K562 (cell line): Measurements from ENCODE around the gene ASB2. TPM values are rescaled to one million over a fixed set of nuclear protein-coding genes. Genes with fewer than 3 reads are reported as not detected.

Source experiments
- ATAC-seq: fragments of 200-7000 bp; cut with Tn5 transposase; 3 replicates; pipeline ENCODE4 v1.9.1; 2020; ENCODE audit warnings: moderate library complexity
- BruUV-seq: library from RNA; stranded (reverse); fragments of 400-500 nt; replicated peaks from 2 replicates; lab custom pipeline; 2021; lab: Mats Ljungman, UMichigan
- CTCF ChIA-PET: fragments of 300-600 bp; formaldehyde crosslinking; extraction: SDS; loops from one replicate; lab custom pipeline; 2021; ENCODE audit warnings: low intra/inter-chr PET ratio; lab: Yijun Ruan, JAX
- POLR2A ChIA-PET: fragments of 300-600, 350-650 bp; sonication (Branson Sonifier 250); formaldehyde crosslinking; extraction: SDS; loops from one replicate; lab custom pipeline; 2021; ENCODE audit warnings: antibody characterized with exemption, inconsistent platforms; lab: Yijun Ruan, JAX
- DNase-seq, 4 experiments: peaks; one replicate each; pipeline versions ENCODE4 v3.0.0 to v3.0.0-alpha.2; 2011 to 2018; ENCODE audit warnings: low spot score in 3 of 4, mixed read lengths in 3 of 4; ENCODE audit errors: extremely low read depth in 1 of 4
- FAIRE-seq: peaks from 2 replicates; lab custom pipeline; 2011; peaks lifted over from hg19 to GRCh38; lab: Jason Lieb, UNC
- H2AFZ ChIP-seq: 2 replicates; pipeline ENCODE4 v1.6.0; 2011; ENCODE audit warnings: low read depth, low read length, control low read depth, inconsistent platforms
- H3K27ac ChIP-seq: fragments of 200-600 bp; 3 replicates; pipeline ENCODE4 v1.8.0; 2011; ENCODE audit warnings: low read depth, mild to moderate bottlenecking, control low read depth, inconsistent platforms, low read length, moderate library complexity, mixed read lengths; ENCODE audit errors: extremely low read depth
- H3K27me3 ChIP-seq, 2 experiments: fragments of 300-600 bp in 1 of 2; 2 replicates in 1 of 2; 3 replicates in 1 of 2; pipeline versions ENCODE4 v1.6.0 to v1.8.0; 2011; ENCODE audit warnings: inconsistent platforms in 2 of 2, low read length in 2 of 2, mild to moderate bottlenecking in 1 of 2, mixed read lengths in 1 of 2, moderate library complexity in 1 of 2; ENCODE audit not compliant: control insufficient read depth in 2 of 2, insufficient read depth in 2 of 2
- H3K36me3 ChIP-seq: fragments of 300-600 bp; 3 replicates; pipeline ENCODE4 v1.8.0; 2011; ENCODE audit warnings: mild to moderate bottlenecking, low read length, inconsistent platforms; ENCODE audit not compliant: control insufficient read depth, insufficient read depth
- H3K4me1 ChIP-seq, 2 experiments: fragments of 200-600 bp in 1 of 2; replicated peaks in 1 of 2; 2 replicates in 1 of 2; 3 replicates in 1 of 2; pipeline versions ENCODE4 v1.5.1 to v1.8.0; 2011; ENCODE audit warnings: inconsistent platforms in 2 of 2, low read length in 2 of 2, mild to moderate bottlenecking in 1 of 2, mixed read lengths in 1 of 2, moderate library complexity in 1 of 2; ENCODE audit not compliant: control insufficient read depth in 2 of 2, insufficient read depth in 2 of 2
- H3K4me2 ChIP-seq: 2 replicates; pipeline ENCODE4 v1.6.1; 2011; ENCODE audit warnings: low read length, control low read depth, inconsistent platforms, mixed read lengths; ENCODE audit not compliant: insufficient read depth
- H3K4me3 ChIP-seq: fragments of 200-600 bp; sonication (generic), shearing (Covaris generic); 2 replicates; pipeline ENCODE4 v1.5.1; 2016; ENCODE audit warnings: control low read depth, inconsistent platforms
- H3K79me2 ChIP-seq: fragments of 200-600 bp; 3 replicates; pipeline ENCODE4 v1.8.0; 2011; ENCODE audit warnings: low read length, inconsistent platforms; ENCODE audit not compliant: control insufficient read depth, insufficient read depth
- H3K9ac ChIP-seq, 2 experiments: 2 replicates each; pipeline versions ENCODE4 v1.6.0 to v1.6.1; 2011; ENCODE audit warnings: low read depth in 2 of 2, low read length in 2 of 2, control low read depth in 1 of 2, inconsistent platforms in 1 of 2, mild to moderate bottlenecking in 1 of 2, mixed read lengths in 1 of 2; ENCODE audit not compliant: insufficient read depth in 1 of 2
- H3K9me1 ChIP-seq: one replicate; pipeline ENCODE4 v1.6.0; 2011; ENCODE audit warnings: inconsistent platforms, mild to moderate bottlenecking, low read length, moderate library complexity; ENCODE audit not compliant: control insufficient read depth, insufficient read depth
- H3K9me3 ChIP-seq: replicated peaks from 2 replicates; pipeline ENCODE4 v1.5.1; 2011; ENCODE audit warnings: low read depth, low read length, inconsistent platforms; ENCODE audit not compliant: control insufficient read depth, insufficient read depth
- H4K20me1 ChIP-seq: replicated peaks from 2 replicates; pipeline ENCODE4 v1.6.1; 2011; ENCODE audit warnings: low read length, inconsistent platforms, mixed read lengths; ENCODE audit not compliant: control insufficient read depth, insufficient read depth
- E2F1 ChIP-seq: sonication (generic); formaldehyde crosslinking; IDR thresholded peaks from 2 replicates; pipeline ENCODE4 v1.8.1; 2023; ENCODE audit warnings: mild to moderate bottlenecking, missing genetic modification reagents, moderate library complexity
- RBM39 ChIP-seq: fragments of 200-400 bp; formaldehyde crosslinking; optimal IDR thresholded peaks from 2 replicates; pipeline ENCODE3; 2018; ENCODE audit warnings: low read depth, low read length
- ZMIZ1 ChIP-seq, 2 experiments: fragments of 150-350 bp in 1 of 2; IDR thresholded peaks; 2 replicates each; pipeline ENCODE4 v1.6.1; 2012 to 2016; ENCODE audit warnings: low read depth in 2 of 2, low read length in 2 of 2, mild to moderate bottlenecking in 1 of 2, moderate library complexity in 1 of 2
- ZNF407 ChIP-seq: fragments of 450-650 bp; IDR thresholded peaks from 2 replicates; pipeline ENCODE4 v1.6.1; 2016; ENCODE audit warnings: low read depth
- WGBS: fragments of 100-300 bp; shearing (Covaris generic); methylation state at CpG from one replicate; pipeline ENCODE4 v1.1.6; 2016; ENCODE audit warnings: low coverage, mixed read lengths; ENCODE audit not compliant: insufficient coverage; ENCODE audit errors: missing lambda C conversion rate; 5-methylcytosine and 5-hydroxymethylcytosine counted together
- in situ Hi-C: fragments of 300-500 bp; cut with MboI; formaldehyde crosslinking; loops from 4 replicates; pipeline ENCODE4 v1.15.0; 2018; ENCODE audit warnings: inconsistent platforms, mixed read lengths
- intact Hi-C: fragments of 100-400 bp; cut with micrococcal nuclease; formaldehyde crosslinking; loops from 2 replicates; pipeline ENCODE4 v1.14.2; 2022
- polyA plus RNA-seq, 8 experiments: library from polyadenylated mRNA; depleted of rRNA in 4 of 8; stranded (reverse) in 5 of 8; unstranded in 3 of 8; fragments of >200 nt; fragmentation: Nextera tagmentation in 2 of 8; fragmentation: Illumina TruSeq in 1 of 8; extraction: Ambion mirVana in 2 of 8; extraction: Trizol in 1 of 8; gene quantifications; 2 replicates each; pipeline versions ENCODE4 v1.2.1 to v1.2.3, GENCODE V29; 2011 to 2014; ENCODE audit warnings: inconsistent platforms in 1 of 8, missing spikeins in 1 of 8
- total RNA-seq, 7 experiments: library from RNA; depleted of rRNA in 6 of 7; stranded (reverse); fragments of >200 nt in 6 of 7; fragmentation: Illumina TruSeq in 2 of 7; extraction: Trizol in 2 of 7; gene quantifications; 2 replicates each; pipeline versions ENCODE4 v1.2.1 to v1.2.3, GENCODE V29; 2011 to 2021; ENCODE audit warnings: low replicate concordance in 1 of 7

ASB2 gene
- total and polyA plus RNA-seq, 9 of the 15 experiments (the other 6 are each of a cell fraction or from before 2014, with no cell fraction given), result not detected

DNA sequence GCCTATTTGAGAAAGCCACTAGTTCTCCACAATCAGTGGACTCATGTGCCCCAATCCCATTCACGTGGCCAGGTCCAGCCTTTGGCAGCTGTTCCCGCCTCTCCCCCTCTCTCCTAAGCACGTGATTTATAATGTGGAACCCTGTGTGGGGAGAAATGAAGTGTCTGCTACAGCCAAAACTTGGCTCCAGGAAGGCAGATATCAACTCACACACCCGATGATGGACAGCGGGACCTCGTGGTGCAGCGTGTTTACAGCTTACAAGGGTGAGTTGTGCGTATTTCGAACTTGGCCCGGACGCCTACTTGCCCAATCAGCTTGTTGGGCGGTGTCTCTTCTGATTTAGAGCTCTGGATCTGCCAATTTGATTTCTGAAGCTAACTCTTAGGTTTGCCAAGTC, 87.4 kb downstream of the ASB2 start:
- Histone ChIP-seq H3K4me3 (no peak overlapping the region), H3K4me1 (no peaks in the 10 kb centered on the region), H3K36me3 (no peaks in the 10 kb centered on the region), H3K27ac (no peak overlapping the region), H3K4me2 (no peak overlapping the region), H3K9me3 (no peaks in the 10 kb centered on the region), H3K27me3 (peaks cover 0 to 17% of the 10 kb centered on the region in 2 experiments; a peak in 2 of 5 replicates), H3K9me1 (no peaks in the 10 kb centered on the region), H3K79me2 (no peaks in the 10 kb centered on the region)
- WGBS, result 0% methylated on average over 8 of the region's 12 CpGs
- DNase-seq, result no peak
- in situ Hi-C loops (loop anchor here (10.0 kb wide), 1 partner anchor 234 kb away; no protein-coding TSS in a partner anchor), intact Hi-C loops (no loop called here)
- BruUV-seq, result no TSS peak
- no peak for ATAC-seq
- ChIA-PET CTCF (no interaction called here), POLR2A (no interaction called here)
- TF ChIP-seq ZMIZ1 (IDR thresholded peaks at IDR 0.05; ENCODE audit: low read depth in 2 of 2, low read length in 2 of 2) (no peak), ZNF407 (no peak), E2F1 (CRISPR knock-in tag) (no peak), RBM39 (no peak)
- TF ChIP-seq, all 486 proteins: peak for 0
- Histone ChIP-seq H2AFZ (no peak overlapping the region), H4K20me1 (no peaks in the 10 kb centered on the region), H3K9ac (no peak overlapping the region)
- no peak for FAIRE-seq
